ENCODE measurements around the gene TRAPPC14. TPM values are rescaled to one million over a fixed set of nuclear protein-coding genes. Genes with fewer than 3 reads are reported as not detected.
"Not testable (repeated sequence)": the region's sequence is repeated elsewhere in the genome, so short reads cannot be mapped to it uniquely, and the experiment has no call there.

The TRAPPC14 gene, protein sequence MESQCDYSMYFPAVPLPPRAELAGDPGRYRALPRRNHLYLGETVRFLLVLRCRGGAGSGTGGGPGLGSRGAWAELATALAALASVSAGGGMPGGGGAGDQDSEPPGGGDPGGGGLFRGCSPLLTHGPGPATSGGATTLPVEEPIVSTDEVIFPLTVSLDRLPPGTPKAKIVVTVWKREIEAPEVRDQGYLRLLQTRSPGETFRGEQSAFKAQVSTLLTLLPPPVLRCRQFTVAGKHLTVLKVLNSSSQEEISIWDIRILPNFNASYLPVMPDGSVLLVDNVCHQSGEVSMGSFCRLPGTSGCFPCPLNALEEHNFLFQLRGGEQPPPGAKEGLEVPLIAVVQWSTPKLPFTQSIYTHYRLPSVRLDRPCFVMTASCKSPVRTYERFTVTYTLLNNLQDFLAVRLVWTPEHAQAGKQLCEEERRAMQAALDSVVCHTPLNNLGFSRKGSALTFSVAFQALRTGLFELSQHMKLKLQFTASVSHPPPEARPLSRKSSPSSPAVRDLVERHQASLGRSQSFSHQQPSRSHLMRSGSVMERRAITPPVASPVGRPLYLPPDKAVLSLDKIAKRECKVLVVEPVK
- 10 to 100 TPM; 16.5 to 17.4 TPM for total RNA-seq
- polyA plus RNA-seq, result 10 to 100 TPM in 1 of 2 donors, 1 to 10 TPM in 1; 3.6 to 28.2 TPM
- long read RNA-seq, donor 1, partial matches to known transcripts, result 4 of 9 reads
- long read RNA-seq, donor 1, other reads (novel, unspliced or antisense), result 3 of 9 reads
- long read RNA-seq, donor 2, partial matches to known transcripts, result 1 of 6 reads
- long read RNA-seq, donor 2, other reads (novel, unspliced or antisense), result 3 of 6 reads

DNA sequence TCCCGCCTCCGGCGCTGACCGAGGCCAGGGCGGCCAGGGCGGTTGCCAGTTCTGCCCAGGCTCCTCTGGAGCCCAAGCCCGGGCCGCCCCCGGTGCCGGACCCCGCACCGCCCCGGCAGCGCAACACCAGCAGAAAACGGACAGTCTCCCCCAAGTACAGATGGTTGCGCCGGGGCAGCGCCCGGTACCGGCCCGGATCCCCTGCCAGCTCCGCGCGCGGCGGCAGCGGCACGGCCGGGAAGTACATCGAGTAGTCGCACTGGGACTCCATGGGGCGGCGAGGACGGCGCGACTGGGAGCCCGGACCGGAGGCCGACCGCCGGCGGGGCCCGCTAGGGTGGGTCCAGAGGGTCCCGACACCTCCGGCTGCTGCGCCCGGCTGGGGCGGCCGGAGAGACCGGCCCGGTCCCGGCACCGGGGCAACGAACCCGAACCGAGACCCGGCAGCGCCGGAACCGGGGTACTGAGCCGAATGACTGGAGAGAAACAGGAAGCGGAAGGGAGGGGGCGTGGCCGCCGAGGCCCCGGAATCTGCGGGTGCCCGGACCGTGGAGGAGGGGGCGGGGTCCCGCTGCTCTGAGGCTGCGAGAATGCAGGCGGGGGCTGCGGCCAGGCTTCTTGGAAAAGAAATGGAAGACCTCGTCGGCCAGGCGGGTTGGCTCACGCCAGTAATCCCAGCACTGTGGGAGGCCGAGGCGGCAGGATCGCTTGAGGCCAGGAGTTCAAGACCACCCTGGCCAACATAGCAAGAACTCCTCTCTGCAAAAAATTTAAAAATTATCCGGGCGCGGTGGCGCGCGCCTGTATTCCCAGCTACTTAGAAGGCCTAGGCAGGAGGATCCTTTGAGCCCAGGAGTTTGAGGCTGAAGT is at the start of gene TRAPPC14:
Gene TRAPPC14, minus strand, starts transcription at position 495 of the 870 bp plus-strand sequence. Its CDS starts 224 bp downstream, at position 271.
- intact Hi-C loops (cut with DNase I), result no loop called here

DNA sequence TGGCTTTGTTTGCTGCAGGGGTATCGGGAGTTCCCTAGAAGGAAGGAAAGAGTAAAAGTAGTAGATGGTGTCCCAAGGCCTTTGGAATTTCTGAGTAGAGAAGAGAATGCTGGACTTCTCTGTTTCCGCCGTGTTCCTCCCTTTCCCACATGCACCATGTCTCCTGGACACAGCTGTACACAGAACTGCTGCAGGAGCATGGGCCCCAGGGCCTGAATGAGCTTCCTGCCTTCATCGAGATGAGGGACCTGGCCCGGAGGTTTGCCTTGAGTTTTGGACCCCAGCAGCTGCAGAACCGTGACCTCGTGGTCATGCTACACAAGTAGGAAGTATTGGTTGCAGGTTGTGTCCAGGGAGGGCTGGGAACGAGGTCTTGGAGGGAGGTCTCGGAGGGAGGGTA is 45.9 kb upstream of the TRAPPC14 start:
- intact Hi-C loops (cut with DNase I), result no loop called here

More for the DNA sequence above, at the start of gene TRAPPC14:
- ATAC-seq (ENCODE audit: low FRiP score), result peak; percentile 93
- DNase-seq, result peak; percentile 96 to 99
- 1 to 2% methylated on average over 65 to 87 of the region's 87 CpGs for WGBS, 2 donors
- no peaks in the 10 kb centered on the region for H3K36me3 ChIP-seq (ENCODE audit: control insufficient read depth in 1 of 2, insufficient read depth in 2 of 2, low read length in 1 of 2)
- H3K9me3 ChIP-seq (ENCODE audit: control insufficient read depth, low read length), result no peaks in the 10 kb centered on the region
- peak within 1 kb of the TSS in 1 of 2 donors; percentile 60 for H3K27ac ChIP-seq (ENCODE audit: low read depth in 1 of 2, low read length in 2 of 2)
- H3K4me1 ChIP-seq (ENCODE audit: control insufficient read depth in 1 of 2, insufficient read depth in 2 of 2, low read length in 2 of 2), result no peaks in the 10 kb centered on the region
- H3K4me3 ChIP-seq (ENCODE audit: low read length in 2 of 2), result peak within 1 kb of the TSS; percentile 80 to 84
- no peaks in the 10 kb centered on the region for H3K27me3 ChIP-seq (ENCODE audit: control insufficient read depth in 1 of 2, insufficient read depth in 2 of 2, low read length in 1 of 2)

GRCh38 chr7:100200693-100201092 is 42.2 kb upstream of the TRAPPC14 start:
- intact Hi-C loops (cut with DNase I), result no loop called here
- ATAC-seq (ENCODE audit: low FRiP score) (no peak), DNase-seq (no peak)
- no peaks in the 10 kb centered on the region for H3K27me3 ChIP-seq (ENCODE audit: control insufficient read depth in 1 of 2, insufficient read depth in 2 of 2, low read length in 1 of 2)
- WGBS, 2 donors, result 84 to 88% methylated on average over 11 of the region's 11 CpGs
- no peaks in the 10 kb centered on the region for H3K36me3 ChIP-seq (ENCODE audit: control insufficient read depth in 1 of 2, insufficient read depth in 2 of 2, low read length in 1 of 2)
- no peaks in the 10 kb centered on the region for H3K4me1 ChIP-seq (ENCODE audit: control insufficient read depth in 1 of 2, insufficient read depth in 2 of 2, low read length in 2 of 2)
- no peaks in the 10 kb centered on the region for H3K9me3 ChIP-seq (ENCODE audit: control insufficient read depth, low read length)
- H3K4me3 ChIP-seq (ENCODE audit: low read length in 2 of 2), result no peak overlapping the region
- no peak overlapping the region for H3K27ac ChIP-seq (ENCODE audit: low read depth in 1 of 2, low read length in 2 of 2)

More for the DNA sequence above, 45.9 kb upstream of the TRAPPC14 start:
- 84 to 87% methylated on average over 9 of the region's 9 CpGs for WGBS, 2 donors
- no peak overlapping the region for H3K4me3 ChIP-seq (ENCODE audit: low read length in 2 of 2)
- no peak overlapping the region for H3K27ac ChIP-seq (ENCODE audit: low read depth in 1 of 2, low read length in 2 of 2)
- no peak for ATAC-seq (ENCODE audit: low FRiP score)
- H3K4me1 ChIP-seq (ENCODE audit: control insufficient read depth in 1 of 2, insufficient read depth in 2 of 2, low read length in 2 of 2), result no peaks in the 10 kb centered on the region
- H3K27me3 ChIP-seq (ENCODE audit: control insufficient read depth in 1 of 2, insufficient read depth in 2 of 2, low read length in 1 of 2), result no peaks in the 10 kb centered on the region
- H3K9me3 ChIP-seq (ENCODE audit: control insufficient read depth, low read length), result no peaks in the 10 kb centered on the region
- no peaks in the 10 kb centered on the region for H3K36me3 ChIP-seq (ENCODE audit: control insufficient read depth in 1 of 2, insufficient read depth in 2 of 2, low read length in 1 of 2)
- DNase-seq, result no peak

DNA sequence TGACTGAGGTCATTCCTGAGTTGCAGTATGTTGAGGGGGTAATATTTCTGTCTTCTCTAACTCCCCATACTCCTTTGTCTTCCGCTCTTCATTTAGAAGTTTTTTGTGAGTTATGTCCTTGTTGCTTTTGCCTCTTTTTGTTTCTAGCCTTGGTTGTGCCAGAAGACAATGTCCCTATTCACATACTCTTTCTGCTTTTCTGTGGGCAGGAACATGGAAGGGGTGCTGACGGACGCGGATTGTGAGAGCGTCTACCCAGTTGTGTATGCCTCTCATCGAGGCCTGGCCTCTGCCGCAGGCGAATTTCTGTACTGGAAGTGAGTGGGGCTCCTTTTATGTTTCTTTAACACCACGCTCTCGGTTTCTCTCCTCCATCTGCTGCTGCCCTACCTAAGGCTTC is 39.7 kb upstream of the TRAPPC14 start:
- ATAC-seq (ENCODE audit: low FRiP score) (no peak), DNase-seq (no peak)
- WGBS, 2 donors, result 89 to 91% methylated on average over 10 of the region's 10 CpGs
- Histone ChIP-seq H3K4me3 (ENCODE audit: low read length in 2 of 2) (no peak overlapping the region), H3K9me3 (ENCODE audit: control insufficient read depth, low read length) (no peaks in the 10 kb centered on the region), H3K4me1 (ENCODE audit: control insufficient read depth in 1 of 2, insufficient read depth in 2 of 2, low read length in 2 of 2) (no peaks in the 10 kb centered on the region), H3K36me3 (ENCODE audit: control insufficient read depth in 1 of 2, insufficient read depth in 2 of 2, low read length in 1 of 2) (no peaks in the 10 kb centered on the region), H3K27ac (ENCODE audit: low read depth in 1 of 2, low read length in 2 of 2) (no peak overlapping the region), H3K27me3 (ENCODE audit: control insufficient read depth in 1 of 2, insufficient read depth in 2 of 2, low read length in 1 of 2) (no peaks in the 10 kb centered on the region)
- intact Hi-C loops (cut with DNase I), result no loop called here

DNA sequence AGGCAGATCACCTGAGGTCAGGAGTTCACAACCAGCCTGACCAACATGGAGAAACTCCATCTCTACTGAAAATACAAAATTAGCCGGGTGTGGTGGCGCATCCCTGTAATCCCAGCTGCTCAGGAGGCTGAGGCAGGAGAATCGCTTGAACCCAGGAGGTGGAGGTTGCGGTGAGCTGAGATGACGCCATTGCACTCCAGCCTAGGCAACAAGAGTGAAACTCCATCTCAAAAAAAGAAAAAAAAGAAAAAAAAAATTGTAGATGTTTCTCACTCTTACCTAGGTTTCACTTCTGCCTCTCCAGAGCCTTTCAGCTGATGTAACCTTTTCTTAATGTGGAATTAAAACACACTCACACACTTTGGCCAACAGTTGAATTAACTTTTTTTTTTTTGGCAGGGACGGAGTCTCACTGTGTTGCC is 37.4 kb upstream of the TRAPPC14 start:
- H3K4me1 ChIP-seq (ENCODE audit: control insufficient read depth in 1 of 2, insufficient read depth in 2 of 2, low read length in 2 of 2); H3K27me3 ChIP-seq (ENCODE audit: control insufficient read depth in 1 of 2, insufficient read depth in 2 of 2, low read length in 1 of 2); intact Hi-C loops (cut with DNase I); H3K4me3 ChIP-seq (ENCODE audit: low read length in 2 of 2); DNase-seq; H3K9me3 ChIP-seq (ENCODE audit: control insufficient read depth, low read length); ATAC-seq (ENCODE audit: low FRiP score); H3K36me3 ChIP-seq (ENCODE audit: control insufficient read depth in 1 of 2, insufficient read depth in 2 of 2, low read length in 1 of 2); H3K27ac ChIP-seq (ENCODE audit: low read depth in 1 of 2, low read length in 2 of 2): not testable (repeated sequence)
- WGBS, 2 donors, result 93 to 95% methylated on average over 6 of the region's 6 CpGs

- Histone ChIP-seq H3K27ac (ENCODE audit: low read depth in 1 of 2, low read length in 2 of 2) (no peak overlapping the region), H3K36me3 (ENCODE audit: control insufficient read depth in 1 of 2, insufficient read depth in 2 of 2, low read length in 1 of 2) (no peaks in the 10 kb centered on the region), H3K9me3 (ENCODE audit: control insufficient read depth, low read length) (no peaks in the 10 kb centered on the region), H3K4me3 (ENCODE audit: low read length in 2 of 2) (no peak overlapping the region), H3K27me3 (ENCODE audit: control insufficient read depth in 1 of 2, insufficient read depth in 2 of 2, low read length in 1 of 2) (no peaks in the 10 kb centered on the region), H3K4me1 (ENCODE audit: control insufficient read depth in 1 of 2, insufficient read depth in 2 of 2, low read length in 2 of 2) (no peaks in the 10 kb centered on the region)
- DNase-seq (no peak), ATAC-seq (ENCODE audit: low FRiP score) (no peak)
- 77 to 91% methylated on average over 2 of the region's 2 CpGs for WGBS, 2 donors
- intact Hi-C loops (cut with DNase I), result no loop called here
Observed at GRCh38 chr7:100195222-100195621, 36.7 kb upstream of the TRAPPC14 start.

- H3K36me3 ChIP-seq (ENCODE audit: control insufficient read depth in 1 of 2, insufficient read depth in 2 of 2, low read length in 1 of 2), result no peaks in the 10 kb centered on the region
- no peaks in the 10 kb centered on the region for H3K27me3 ChIP-seq (ENCODE audit: control insufficient read depth in 1 of 2, insufficient read depth in 2 of 2, low read length in 1 of 2)
- intact Hi-C loops (cut with DNase I), result no loop called here
- DNase-seq (no peak), ATAC-seq (ENCODE audit: low FRiP score) (no peak)
- H3K27ac ChIP-seq (ENCODE audit: low read depth in 1 of 2, low read length in 2 of 2), result no peak overlapping the region
- 91 to 94% methylated on average over 3 of the region's 3 CpGs for WGBS, 2 donors
- no peak overlapping the region for H3K4me3 ChIP-seq (ENCODE audit: low read length in 2 of 2)
- H3K4me1 ChIP-seq (ENCODE audit: control insufficient read depth in 1 of 2, insufficient read depth in 2 of 2, low read length in 2 of 2), result no peaks in the 10 kb centered on the region
- H3K9me3 ChIP-seq (ENCODE audit: control insufficient read depth, low read length), result no peaks in the 10 kb centered on the region
Observed at GRCh38 chr7:100192969-100193368, 34.4 kb upstream of the TRAPPC14 start.

DNA sequence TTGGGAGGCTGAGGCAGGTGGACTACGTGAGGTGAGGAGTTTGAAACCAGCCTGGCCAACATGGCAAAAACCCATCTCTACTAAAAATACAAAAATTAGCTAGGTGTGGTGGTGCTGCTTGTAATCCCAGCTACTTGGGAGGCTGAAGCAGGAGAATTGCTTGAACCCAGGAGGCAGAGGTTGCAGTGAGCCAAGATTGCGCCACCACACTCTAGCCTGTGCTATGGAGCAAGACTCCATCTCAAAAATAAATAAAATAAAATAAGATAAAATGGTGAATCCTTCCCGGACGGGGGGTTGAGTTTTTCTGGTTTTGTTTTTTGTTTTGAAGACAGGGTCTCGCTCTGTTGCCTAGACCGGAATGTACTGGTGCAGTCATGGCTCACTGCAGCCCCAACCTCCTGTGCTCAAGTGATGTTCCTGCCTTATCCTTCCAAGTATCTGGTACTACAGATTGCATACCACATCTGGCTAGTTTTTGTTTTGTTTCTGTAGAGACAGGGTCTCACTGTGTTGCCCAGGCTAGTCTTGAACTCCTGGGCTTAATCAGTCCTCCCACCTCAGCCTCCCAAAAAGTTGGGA is 33.8 kb upstream of the TRAPPC14 start:
- H3K27ac ChIP-seq (ENCODE audit: low read depth in 1 of 2, low read length in 2 of 2); ATAC-seq (ENCODE audit: low FRiP score); H3K36me3 ChIP-seq (ENCODE audit: control insufficient read depth in 1 of 2, insufficient read depth in 2 of 2, low read length in 1 of 2); H3K4me3 ChIP-seq (ENCODE audit: low read length in 2 of 2); H3K9me3 ChIP-seq (ENCODE audit: control insufficient read depth, low read length); intact Hi-C loops (cut with DNase I); DNase-seq; H3K4me1 ChIP-seq (ENCODE audit: control insufficient read depth in 1 of 2, insufficient read depth in 2 of 2, low read length in 2 of 2); H3K27me3 ChIP-seq (ENCODE audit: control insufficient read depth in 1 of 2, insufficient read depth in 2 of 2, low read length in 1 of 2): not testable (repeated sequence)
- WGBS, 2 donors, result 96 to 98% methylated on average over 6 of the region's 6 CpGs
